Activated naive CD4-positive, alpha-beta T cell treated with Interleukin-2 at 50 U/mL for 16 hours (primary cell): ENCODE results near the gene PTPN3.

Experiments
- DNase-seq: peaks from one replicate; pipeline ENCODE4 v3.0.0-alpha.2; 2020

PTPN3 gene

GRCh38 chr9:109475526-109475925 lies 22.6 kb downstream of the PTPN3 start:
- no peak for DNase-seq

GRCh38 chr9:109474944-109475343 lies 23.2 kb downstream of the PTPN3 start:
- no peak for DNase-seq

DNA sequence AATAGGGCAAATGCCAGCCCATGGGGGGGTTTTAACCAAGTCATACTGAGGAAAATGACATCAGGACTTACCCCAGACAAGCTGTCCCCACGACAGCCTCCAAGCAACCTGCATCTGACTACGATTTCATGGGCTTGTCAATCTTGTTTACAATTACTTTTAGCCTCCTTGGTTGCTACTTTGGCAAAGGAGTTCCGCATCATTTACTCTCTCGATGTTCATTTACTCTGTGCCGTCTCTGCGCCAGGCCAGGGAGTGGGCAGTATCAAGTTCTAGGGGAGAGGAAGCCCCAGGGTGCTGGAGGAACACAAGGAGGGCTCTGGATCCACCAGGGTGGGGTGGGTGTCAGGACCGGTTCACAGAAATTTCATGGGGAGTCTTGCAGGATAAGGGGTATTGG lies 23.9 kb downstream of the PTPN3 start:
- no peak for DNase-seq

- DNase-seq, result no peak
These were observed 24.8 kb downstream of the PTPN3 start for GRCh38 chr9:109473329-109473728.

DNA sequence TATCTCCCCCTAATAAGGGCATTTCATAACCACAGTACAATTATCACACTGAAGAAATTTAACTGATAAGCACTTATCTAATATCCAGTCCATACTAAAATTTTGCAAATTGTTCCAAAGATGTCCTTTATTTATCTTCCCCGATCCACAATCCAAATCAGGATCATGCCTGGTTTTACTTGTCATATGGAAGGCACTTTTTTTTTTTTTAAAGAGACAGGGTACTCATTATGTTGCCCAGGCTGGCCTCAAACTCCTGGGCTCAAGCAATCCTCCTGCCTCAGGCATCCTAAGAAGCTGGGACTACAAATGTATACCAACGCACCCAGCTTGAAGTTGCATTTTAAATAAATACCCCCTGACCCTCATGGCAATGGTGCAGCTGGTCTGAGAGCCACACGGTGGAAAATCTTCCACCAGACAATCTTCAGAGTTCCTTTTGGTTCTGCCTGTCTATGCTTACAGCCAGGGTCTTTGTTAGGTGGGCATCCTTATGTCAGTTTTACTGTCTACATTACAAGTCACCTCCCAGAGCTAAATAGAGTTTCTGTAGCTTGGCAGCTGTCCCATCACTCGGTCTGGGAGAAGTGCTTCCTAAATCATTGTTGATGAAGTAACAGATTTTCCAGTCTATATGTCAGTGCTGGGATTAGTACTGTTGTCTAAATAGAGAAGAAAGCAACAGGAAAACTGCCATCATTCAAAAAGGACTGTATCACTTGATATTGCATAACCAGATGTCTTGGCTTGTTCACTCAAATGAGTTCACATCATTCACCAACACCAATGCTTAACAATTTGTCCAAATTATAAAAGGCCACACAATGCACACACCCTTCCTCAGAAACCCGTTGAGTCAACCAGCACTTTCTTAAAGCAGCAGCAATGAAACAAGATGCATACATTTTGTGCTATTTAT lies 26.4 kb downstream of the PTPN3 start:
- DNase-seq, result no peak

DNA sequence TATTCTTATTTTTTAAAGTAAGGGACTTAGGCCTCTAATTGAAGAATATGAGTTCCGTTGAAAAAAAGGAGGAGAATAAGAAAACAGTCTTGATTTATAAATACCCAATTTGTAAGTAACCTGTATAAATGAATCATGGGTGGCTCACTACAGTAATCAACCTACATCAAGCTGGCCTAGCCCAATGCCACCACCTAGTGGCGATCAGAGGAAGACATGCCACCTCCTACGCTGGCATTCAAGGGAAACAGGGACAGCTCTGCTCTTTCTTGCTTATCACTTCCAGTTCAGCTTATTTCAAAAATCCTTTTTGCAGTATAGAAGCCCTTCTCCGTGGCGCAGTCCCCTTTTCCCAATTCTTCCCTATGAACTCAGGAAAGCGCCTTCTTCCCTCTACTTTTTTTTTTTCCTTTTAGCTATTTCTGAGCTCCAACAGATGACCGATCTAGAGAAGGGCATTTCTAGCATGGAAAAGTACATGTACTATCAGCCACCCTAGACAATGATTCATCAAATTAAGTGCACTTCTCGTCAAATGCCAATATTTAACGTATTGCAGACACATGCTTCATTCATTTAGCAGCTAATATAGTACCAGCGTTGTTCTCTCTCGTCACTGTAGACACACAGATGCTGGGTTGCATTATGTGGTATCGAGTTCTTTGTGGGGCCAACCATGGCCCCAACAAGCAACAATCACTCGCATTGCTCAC lies 28.3 kb downstream of the PTPN3 start:
- peak; percentile 62 for DNase-seq

DNA sequence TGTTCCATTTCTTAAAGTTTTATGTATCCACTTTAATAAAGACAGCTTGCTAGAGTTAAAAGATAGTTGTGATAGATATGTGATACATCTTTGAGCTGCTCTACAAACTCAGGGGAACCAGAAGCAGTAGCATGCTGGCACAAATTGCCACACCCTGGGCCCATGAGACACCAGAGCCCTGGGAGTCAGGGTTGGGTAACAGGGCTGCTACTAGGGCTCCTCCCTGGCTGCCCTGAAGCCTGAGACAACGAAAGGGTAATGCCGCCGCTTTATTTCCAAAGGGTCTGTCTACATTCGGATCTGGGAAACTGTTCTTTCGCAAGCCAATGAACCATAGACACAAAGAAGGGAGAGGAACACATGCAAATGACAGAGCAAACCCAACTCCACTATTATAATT lies 29.2 kb downstream of the PTPN3 start:
- DNase-seq, result no peak

DNA sequence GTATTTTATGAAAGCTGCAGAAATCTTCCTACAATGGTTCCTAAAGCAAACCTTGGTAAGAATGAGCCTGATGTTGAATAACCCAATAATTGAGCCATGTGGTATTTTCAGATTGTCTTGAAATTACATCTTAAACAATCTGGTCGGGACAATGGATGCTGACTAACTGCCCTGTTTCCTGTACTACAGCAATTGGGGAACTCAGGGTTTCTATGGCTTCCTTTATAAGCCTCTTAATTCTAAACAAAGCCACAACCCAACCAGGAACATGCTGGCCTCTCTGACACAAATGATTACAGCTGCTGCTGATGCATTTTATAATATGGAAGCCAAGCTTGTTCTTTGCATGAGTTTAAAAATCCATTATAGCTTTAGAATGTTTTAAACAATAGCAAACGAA lies 30.2 kb downstream of the PTPN3 start:
- DNase-seq, result no peak

DNA sequence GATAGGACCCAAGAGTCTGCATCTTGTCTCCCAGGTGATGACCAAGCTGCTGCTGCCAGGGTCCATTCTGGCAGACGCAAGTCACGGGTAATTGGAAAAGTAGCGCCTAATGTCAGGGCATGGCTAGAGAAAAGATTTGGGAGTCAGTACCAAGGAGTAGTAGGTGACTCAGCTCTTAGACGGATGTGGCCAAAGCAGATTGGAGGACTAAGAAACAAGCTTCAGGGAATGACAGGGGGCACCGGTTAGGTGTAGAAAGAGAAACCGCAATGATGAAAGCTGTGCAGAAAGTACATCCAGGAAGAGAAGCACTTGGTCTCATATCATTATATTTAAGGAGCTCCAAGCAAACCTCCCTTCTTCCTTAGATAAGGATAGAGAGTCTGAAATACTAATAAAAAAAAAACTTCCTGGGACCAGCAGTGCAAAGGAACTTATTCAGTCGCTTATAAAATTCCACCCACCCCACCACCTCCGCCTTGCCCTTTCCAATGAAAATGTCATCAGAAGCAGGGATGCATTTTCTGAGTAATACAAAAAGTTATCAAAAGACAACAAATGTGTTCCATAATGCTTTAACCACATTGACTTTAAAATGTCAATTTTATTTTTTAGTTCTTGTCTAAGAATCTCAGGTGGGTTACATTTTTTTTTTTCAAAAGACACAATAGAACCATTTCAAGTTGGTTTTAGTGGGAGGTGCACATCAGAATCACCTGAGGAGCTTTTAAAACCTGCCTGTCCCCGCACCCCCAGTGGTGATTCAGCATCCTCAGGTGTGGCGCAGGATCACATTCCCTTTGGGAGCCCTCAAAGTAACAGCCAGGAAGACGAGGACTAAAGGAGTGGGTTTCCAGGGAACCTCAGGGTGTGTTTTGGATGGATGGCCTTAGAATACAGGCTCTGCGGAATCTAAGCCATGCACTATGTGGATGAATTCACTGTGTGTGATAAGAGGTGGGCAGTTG lies 31.2 kb downstream of the PTPN3 start:
- no peak for DNase-seq

DNA sequence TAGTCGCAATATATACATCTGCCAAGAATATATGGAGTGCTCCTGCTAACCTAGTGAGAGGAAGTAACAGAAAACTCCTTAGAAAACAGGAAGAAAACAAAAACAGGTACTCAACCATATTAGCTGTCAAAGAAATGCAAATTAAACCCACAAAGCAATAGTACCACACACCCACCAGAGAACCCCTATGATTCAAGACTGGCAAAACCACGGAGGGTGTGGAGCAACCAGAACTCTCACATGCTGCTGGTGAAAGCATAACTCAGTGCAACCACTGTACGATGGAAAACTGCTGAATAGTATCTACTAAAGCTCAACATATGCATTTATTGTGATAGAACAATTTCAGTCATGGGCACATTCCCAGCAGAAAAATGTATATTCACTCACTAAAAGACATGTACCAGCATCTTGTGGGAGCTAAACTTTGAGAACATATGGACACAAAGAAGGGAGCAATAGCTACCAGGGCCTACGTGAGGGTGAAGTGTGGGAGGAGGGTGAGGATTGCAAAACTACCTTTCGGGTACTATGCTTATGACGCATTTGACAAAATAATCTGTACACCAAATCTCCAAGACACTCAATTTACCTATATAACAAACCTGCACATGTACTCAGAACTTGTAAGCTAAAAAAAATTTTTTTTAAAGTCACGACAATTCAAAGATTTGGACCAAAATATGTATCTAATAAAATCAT lies 34.0 kb downstream of the PTPN3 start:
- DNase-seq, result no peak

DNA sequence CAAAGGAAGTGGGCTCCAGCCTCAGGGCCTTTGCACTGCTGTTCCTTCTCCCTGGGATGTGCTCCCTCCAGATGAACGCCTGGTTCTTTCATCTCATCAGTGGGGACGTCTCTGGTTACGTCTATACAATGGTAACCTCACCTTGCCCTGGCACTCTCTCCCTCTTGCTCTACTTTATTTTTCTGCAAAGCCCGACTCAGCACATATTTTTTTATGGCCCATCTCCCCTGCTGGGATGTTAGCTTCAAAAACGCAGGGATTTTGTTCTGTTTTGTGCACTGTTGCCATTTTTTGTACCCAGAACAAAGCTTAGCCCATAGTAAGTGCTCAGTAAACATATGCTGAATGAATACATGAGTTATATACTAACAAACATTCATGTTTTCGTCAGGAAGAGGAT lies 37.5 kb downstream of the PTPN3 start:
- no peak for DNase-seq

GRCh38 chr9:109459423-109459822 lies 38.7 kb downstream of the PTPN3 start:
- DNase-seq, result no peak

DNA sequence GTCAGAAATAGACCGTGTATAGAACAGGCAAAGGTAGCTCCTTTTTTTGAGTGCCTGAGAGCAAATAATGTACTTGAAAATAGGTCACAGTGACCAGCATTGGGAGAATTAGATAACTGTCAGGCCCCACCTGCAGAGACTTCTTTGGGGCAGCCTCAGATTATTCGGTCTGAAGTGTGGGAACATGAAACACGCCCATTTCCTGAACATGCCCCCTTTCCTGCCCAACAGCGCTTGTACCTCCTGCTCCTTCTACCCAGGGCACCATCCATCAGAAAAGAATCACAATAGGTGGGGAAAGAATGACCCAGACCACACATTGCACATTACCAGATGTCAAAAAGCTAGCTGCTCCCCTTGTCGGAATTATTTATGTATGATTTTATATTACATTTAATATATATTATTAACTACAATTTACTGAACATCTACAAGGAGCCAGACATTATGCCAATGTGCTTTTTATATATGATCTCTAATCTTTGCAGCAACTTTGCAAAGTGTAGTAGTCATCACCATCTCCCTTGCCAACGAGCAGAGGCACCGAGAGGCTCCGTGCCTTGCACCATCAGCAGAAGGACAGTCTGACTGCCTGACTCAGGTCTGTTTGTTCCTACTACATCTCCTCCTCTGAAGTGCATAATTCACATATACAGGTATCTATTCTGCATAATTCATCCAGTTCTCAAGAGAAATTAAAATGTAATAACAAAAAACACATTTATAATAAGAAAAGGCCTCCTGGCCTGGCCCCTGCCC lies 39.5 kb downstream of the PTPN3 start:
- DNase-seq, result no peak

DNA sequence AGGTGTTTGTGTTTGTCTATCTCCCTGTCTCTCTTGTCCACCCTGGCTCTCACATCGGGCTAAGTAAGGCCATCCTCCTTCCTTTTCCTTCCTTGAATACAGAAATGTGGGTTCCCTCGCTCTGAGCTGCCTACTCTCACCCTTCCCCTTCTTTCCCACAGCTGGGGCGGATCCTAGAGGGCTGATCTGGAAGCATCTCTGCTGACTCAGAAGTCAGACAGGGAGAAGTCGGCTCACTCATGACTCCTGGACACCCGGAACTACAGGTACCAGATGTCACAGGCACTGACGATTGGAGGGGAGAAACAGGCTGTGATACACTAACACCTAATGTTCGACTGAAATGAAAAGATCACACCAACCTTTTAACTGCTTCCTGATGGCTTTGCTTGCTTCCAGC lies 41.3 kb downstream of the PTPN3 start:
- DNase-seq, result no peak

GRCh38 chr9:109455861-109456260 lies 42.2 kb downstream of the PTPN3 start:
- DNase-seq, result no peak

GRCh38 chr9:109455391-109455790 lies 42.7 kb downstream of the PTPN3 start:
- DNase-seq, result no peak

DNA sequence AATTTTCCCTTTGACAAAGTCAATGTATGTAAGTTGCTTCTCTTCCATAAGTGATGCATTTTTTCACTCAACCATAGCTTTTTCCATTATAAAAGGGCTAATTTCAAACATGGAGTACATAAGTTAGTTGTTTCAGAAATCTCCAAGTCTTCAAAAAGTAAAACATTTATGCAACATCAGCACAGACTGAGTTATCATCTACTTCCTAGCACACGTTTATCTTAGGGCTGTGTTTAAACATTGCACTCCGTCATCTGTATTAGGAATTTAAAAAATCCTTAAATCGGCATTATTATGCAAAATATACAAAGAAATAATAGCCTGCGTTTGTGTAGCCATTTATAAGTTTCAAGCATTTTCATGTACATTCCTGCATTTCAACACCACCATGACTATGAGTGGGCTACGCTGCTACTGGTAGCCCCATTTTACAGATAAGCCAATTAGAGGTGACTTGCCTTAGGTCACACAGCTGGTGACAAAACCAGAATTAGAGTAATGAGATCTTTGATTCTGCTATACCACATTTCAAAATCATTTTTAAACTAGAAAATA lies 43.4 kb downstream of the PTPN3 start:
- DNase-seq, result no peak

DNA sequence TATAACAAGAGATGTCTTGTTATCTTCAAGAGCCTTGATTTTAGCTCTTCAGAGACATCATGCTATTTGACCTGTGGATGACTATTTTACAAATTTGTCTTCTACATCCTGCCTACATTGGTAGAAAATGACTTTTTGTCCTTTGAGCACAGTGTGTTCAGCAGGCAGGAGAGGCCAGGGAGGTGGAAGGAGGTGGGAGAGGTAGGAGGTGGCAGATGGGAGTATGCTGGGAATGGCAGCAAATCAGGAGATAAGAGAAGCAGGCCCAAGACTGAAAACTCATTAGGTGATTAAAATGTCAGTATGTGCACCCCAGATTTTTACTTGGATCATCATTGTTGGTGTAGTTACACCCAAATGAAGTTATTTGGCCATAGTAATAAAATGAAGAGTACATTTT lies 44.1 kb downstream of the PTPN3 start:
- no peak for DNase-seq

- DNase-seq, result no peak
These were observed 44.8 kb downstream of the PTPN3 start for GRCh38 chr9:109453210-109453842.

GRCh38 chr9:109452761-109453160 lies 45.3 kb downstream of the PTPN3 start:
- DNase-seq, result no peak
